HG03575 (cell line): ENCODE results near the gene TGFBR3L.
"Not testable (repeated sequence)": the region's sequence is repeated elsewhere in the genome, so short reads cannot be mapped to it uniquely, and the experiment has no call there.

Experiments
- ATAC-seq: cut with Tn5 transposase; IDR thresholded peaks from one replicate; pipeline ENCODE4 v1.9.1; 2021; ENCODE audit not compliant: unreplicated experiment, insufficient number of reproducible peaks, low FRiP score; ENCODE audit errors: extremely low read depth

TGFBR3L gene

GRCh38 chr19:7877249-7877836 lies 37.3 kb upstream of the TGFBR3L start:
- ATAC-seq = no peak

GRCh38 chr19:7879111-7879807 lies 35.4 kb upstream of the TGFBR3L start:
- no peak for ATAC-seq

DNA sequence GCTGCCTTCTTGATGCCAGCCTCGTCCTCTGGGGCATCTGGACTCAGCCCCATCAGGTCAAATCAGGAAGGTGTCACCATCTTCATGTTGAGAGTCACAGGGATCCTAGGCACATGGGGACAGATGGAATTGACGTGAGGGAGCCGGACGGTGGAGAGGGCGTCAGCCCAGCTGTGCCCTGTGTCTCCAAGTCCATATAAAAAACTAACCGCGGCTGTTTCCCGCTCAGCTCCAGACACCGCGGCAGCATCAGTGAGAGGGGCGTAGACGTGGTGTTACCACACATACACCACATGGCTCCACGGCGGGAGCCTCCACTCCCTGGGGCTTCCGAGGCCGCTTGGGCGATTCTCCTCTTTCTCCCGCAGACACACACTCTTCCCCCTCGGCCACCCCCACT lies 34.8 kb upstream of the TGFBR3L start:
- ATAC-seq = no peak

- ATAC-seq = no peak
Observed at GRCh38 chr19:7881910-7882309, 32.7 kb upstream of the TGFBR3L start.

- ATAC-seq = no peak
Observed at GRCh38 chr19:7883105-7883504, 31.5 kb upstream of the TGFBR3L start.

GRCh38 chr19:7883796-7884570 lies 30.6 kb upstream of the TGFBR3L start:
- ATAC-seq = no peak

- ATAC-seq = no peak
Observed at GRCh38 chr19:7885818-7886217, 28.8 kb upstream of the TGFBR3L start.

DNA sequence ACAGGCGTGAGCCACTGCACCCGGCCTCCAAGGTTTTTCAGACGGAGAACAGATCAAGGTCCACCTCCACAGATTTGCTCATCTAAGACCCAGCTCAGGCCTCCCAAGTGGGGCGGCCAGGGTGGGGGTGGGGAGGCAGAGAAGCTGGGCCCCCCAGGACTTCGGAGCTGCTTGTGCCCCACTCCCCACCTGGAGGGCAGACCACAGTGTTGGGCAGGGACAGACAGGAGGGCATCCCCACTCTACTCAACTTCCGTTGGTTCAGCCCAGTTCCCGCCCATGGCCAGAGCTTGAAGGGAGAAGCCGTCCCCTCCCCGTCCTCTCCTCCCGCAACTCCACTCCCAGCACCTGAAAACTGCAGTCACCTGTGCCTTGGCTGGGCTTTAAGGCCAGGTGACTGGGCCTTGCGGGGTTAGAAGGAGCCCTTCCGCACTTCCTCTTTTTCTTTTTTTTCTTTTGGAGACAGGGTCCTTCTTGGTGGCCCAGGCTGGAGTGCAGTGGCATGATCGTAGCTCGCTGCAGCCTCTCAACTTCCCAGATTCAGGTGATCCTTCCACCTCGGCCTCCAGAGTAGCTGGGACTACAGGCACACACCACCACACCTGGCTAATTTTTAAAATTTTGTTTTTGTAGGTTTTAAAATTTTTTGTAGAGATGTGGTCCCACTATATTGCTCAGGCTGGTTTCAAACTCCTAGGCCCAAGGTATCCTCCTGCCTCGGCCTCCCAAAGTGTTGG lies 27.1 kb upstream of the TGFBR3L start:
- ATAC-seq = no peak

- ATAC-seq = no peak
Observed at GRCh38 chr19:7888145-7888825, 26.3 kb upstream of the TGFBR3L start, which contains the start of gene LRRC8E. Gene LRRC8E (plus strand): TSS chr19:7888510. CDS start chr19:7895604, 7,094 bp downstream.

DNA sequence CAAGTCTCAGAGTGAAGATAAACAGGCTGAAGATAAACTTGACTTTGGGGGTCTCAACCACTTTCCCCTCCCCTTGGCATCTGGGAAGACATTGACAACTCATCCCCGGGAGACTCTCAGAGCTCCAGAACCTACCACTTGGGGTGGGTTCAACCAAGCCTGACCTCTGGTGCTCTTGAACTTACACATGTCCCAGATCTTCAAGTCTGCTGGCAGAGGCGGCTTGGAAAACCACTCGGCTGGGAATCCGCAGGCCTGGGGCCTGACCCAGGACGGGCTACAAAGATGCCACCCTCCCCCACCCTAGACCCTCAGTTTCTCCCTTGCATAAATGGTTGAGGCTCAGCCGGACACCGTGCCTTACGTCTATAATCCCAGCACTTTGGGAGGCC lies 25.8 kb upstream of the TGFBR3L start:
- no peak for ATAC-seq

GRCh38 chr19:7893362-7894101 lies 21.1 kb upstream of the TGFBR3L start:
- ATAC-seq = not testable (repeated sequence)

DNA sequence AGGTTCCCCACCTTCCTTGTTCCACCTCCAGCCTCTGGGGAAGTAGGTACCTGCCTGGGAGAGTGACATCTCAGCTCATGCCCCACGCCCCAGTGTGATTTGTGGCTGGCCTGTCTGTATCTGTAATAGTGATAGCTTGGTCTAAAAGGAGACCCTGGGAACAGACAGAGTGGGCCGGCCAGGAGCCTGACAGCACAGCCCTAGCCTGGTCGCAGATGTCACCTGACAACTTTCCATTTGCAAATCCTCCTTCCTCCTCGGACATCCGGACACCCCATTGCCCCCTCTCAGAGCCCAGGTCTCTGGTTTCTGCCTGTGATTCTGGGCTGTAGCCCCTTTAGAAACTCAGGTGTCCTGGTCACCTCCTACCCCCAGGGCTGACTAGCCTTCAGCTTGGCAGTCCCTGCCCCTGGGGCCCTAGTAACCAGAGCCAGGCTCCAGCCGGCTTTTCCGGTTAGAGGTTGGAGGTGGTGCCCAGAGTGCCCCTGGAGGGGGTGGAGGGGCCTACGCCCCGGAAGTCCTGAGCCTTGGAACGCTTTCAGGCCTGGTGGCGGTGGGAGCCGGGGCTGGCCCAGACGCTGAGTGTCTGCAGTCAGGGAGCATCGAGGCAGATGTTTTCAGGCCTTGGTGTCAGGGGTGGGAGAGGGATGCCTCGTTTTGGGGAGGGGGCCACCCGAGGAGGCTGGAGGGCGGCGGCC lies 19.9 kb upstream of the TGFBR3L start:
- ATAC-seq = no peak

- ATAC-seq = no peak
Observed at GRCh38 chr19:7895565-7895964, 19.1 kb upstream of the TGFBR3L start.

- no peak for ATAC-seq
Observed at GRCh38 chr19:7897292-7897691, 17.3 kb upstream of the TGFBR3L start.

DNA sequence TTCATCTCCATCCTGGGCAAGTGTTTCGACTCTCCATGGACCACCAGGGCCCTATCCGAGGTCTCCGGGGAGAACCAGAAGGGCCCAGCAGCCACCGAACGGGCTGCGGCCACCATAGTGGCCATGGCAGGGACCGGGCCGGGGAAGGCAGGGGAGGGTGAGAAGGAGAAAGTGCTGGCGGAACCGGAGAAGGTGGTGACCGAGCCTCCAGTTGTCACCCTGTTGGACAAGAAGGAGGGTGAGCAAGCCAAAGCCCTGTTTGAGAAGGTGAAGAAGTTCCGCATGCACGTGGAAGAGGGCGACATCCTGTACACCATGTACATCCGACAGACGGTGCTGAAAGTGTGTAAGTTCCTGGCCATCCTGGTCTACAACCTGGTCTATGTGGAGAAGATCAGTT lies 15.7 kb upstream of the TGFBR3L start:
- no peak for ATAC-seq

GRCh38 chr19:7899751-7900378 lies 14.8 kb upstream of the TGFBR3L start:
- no peak for ATAC-seq

- ATAC-seq = no peak
Observed at GRCh38 chr19:7900401-7900870, 14.2 kb upstream of the TGFBR3L start.
